H9 (cell line): ENCODE results near the gene GSAP. TPM values are rescaled to one million over a fixed set of nuclear protein-coding genes. Genes with fewer than 3 reads are reported as not detected.

Experiments
- DNase-seq: peaks from one replicate; pipeline ENCODE4 v3.0.0-alpha.2; 2017
- H2AFZ ChIP-seq: one replicate; pipeline ENCODE4 v1.6.1; 2013; ENCODE audit warnings: mild to moderate bottlenecking, low read length, control low read depth, moderate library complexity
- H2AK5ac ChIP-seq: 2 replicates; pipeline ENCODE4 v1.6.1; 2013; ENCODE audit warnings: low read length, control low read depth, mixed read lengths; ENCODE audit not compliant: insufficient read length
- H2BK120ac ChIP-seq: one replicate; pipeline ENCODE4 v1.6.1; 2013; ENCODE audit warnings: low read depth, mild to moderate bottlenecking, low read length, control low read depth, inconsistent platforms; ENCODE audit not compliant: poor library complexity, severe bottlenecking
- H2BK12ac ChIP-seq: 2 replicates; pipeline ENCODE4 v1.6.1; 2013; ENCODE audit warnings: low read length, control low read depth, mixed read lengths, low read depth; ENCODE audit not compliant: insufficient read length
- H2BK15ac ChIP-seq: 2 replicates; pipeline ENCODE4 v1.6.1; 2013; ENCODE audit warnings: low read depth, low read length, control low read depth
- H2BK20ac ChIP-seq: one replicate; pipeline ENCODE4 v1.6.1; 2013; ENCODE audit warnings: low read depth, mild to moderate bottlenecking, low read length, control low read depth, inconsistent platforms; ENCODE audit not compliant: poor library complexity, severe bottlenecking
- H2BK5ac ChIP-seq: 2 replicates; pipeline ENCODE4 v1.6.1; 2013; ENCODE audit warnings: low read length, control low read depth, mixed read lengths; ENCODE audit not compliant: insufficient read length
- H3K14ac ChIP-seq: 2 replicates; pipeline ENCODE4 v1.6.1; 2013; ENCODE audit warnings: low read length, control low read depth; ENCODE audit not compliant: insufficient read depth
- H3K18ac ChIP-seq: 2 replicates; pipeline ENCODE4 v1.6.1; 2013; ENCODE audit warnings: low read depth, mild to moderate bottlenecking, mixed read lengths, low read length, control low read depth; ENCODE audit not compliant: insufficient read length
- H3K23ac ChIP-seq: 2 replicates; pipeline ENCODE4 v1.6.1; 2013; ENCODE audit warnings: low read length, control low read depth, mixed read lengths, low read depth; ENCODE audit not compliant: insufficient read length
- H3K23me2 ChIP-seq: 2 replicates; pipeline ENCODE4 v1.6.1; 2013; ENCODE audit warnings: low read depth, mild to moderate bottlenecking, mixed read lengths, low read length, control low read depth; ENCODE audit not compliant: insufficient read length, poor library complexity, severe bottlenecking
- H3K27ac ChIP-seq: 2 replicates; pipeline ENCODE4 v1.5.1; 2013; ENCODE audit warnings: low read length, control low read depth, mixed read lengths, low read depth; ENCODE audit not compliant: insufficient read length
- H3K27me3 ChIP-seq: 2 replicates; pipeline ENCODE4 v1.6.1; 2013; ENCODE audit warnings: low read length, control low read depth, inconsistent platforms; ENCODE audit not compliant: insufficient read depth
- H3K4ac ChIP-seq: 2 replicates; pipeline ENCODE4 v1.6.1; 2013; ENCODE audit warnings: low read depth, mild to moderate bottlenecking, control low read depth, inconsistent platforms, low read length, moderate library complexity
- H3K4me1 ChIP-seq: 2 replicates; pipeline ENCODE4 v1.6.1; 2013; ENCODE audit warnings: low read length, control low read depth, inconsistent platforms; ENCODE audit not compliant: insufficient read depth
- H3K4me2 ChIP-seq: 2 replicates; pipeline ENCODE4 v1.6.1; 2013; ENCODE audit warnings: low read length, control low read depth, mixed read lengths; ENCODE audit not compliant: insufficient read length, insufficient read depth
- H3K56ac ChIP-seq: 2 replicates; pipeline ENCODE4 v1.6.1; 2013; ENCODE audit warnings: low read depth, mild to moderate bottlenecking, mixed read lengths, low read length, control low read depth; ENCODE audit not compliant: insufficient read length
- H3K79me1 ChIP-seq: 2 replicates; pipeline ENCODE4 v1.6.1; 2013; ENCODE audit warnings: low read depth, mild to moderate bottlenecking, moderate library complexity, low read length, control low read depth, inconsistent platforms; ENCODE audit not compliant: insufficient read depth, poor library complexity, severe bottlenecking
- H3K79me2 ChIP-seq: 2 replicates; pipeline ENCODE4 v1.6.1; 2013; ENCODE audit warnings: low read length, control low read depth, inconsistent platforms; ENCODE audit not compliant: insufficient read depth
- H3K9ac ChIP-seq: 2 replicates; pipeline ENCODE4 v1.6.1; 2013; ENCODE audit warnings: low read length, control low read depth, mixed read lengths; ENCODE audit not compliant: insufficient read length; ENCODE audit errors: extremely low read depth
- H3K9me3 ChIP-seq: one replicate; pipeline ENCODE4 v1.6.1; 2013; ENCODE audit warnings: low read depth, low read length, inconsistent platforms; ENCODE audit not compliant: control insufficient read depth
- H3T11ph ChIP-seq: one replicate; pipeline ENCODE4 v1.6.1; 2013; ENCODE audit warnings: mild to moderate bottlenecking, low read length, control low read depth, inconsistent platforms
- H4K20me1 ChIP-seq: one replicate; pipeline ENCODE4 v1.6.1; 2013; ENCODE audit not compliant: control insufficient read depth, insufficient read length, insufficient read depth
- H4K5ac ChIP-seq: 2 replicates; pipeline ENCODE4 v1.6.1; 2013; ENCODE audit warnings: low read depth, mild to moderate bottlenecking, mixed read lengths, low read length, control low read depth; ENCODE audit not compliant: insufficient read length
- H4K8ac ChIP-seq: replicated peaks from 2 replicates; pipeline ENCODE4 v1.6.1; 2013; ENCODE audit warnings: low read length, control low read depth, mixed read lengths, low read depth; ENCODE audit not compliant: insufficient read length
- H4K91ac ChIP-seq: 2 replicates; pipeline ENCODE4 v1.6.1; 2013; ENCODE audit warnings: low read depth, mild to moderate bottlenecking, moderate library complexity, mixed read lengths, low read length, control low read depth; ENCODE audit not compliant: insufficient read length
- H3K27ac Mint-ChIP-seq, 3 experiments: 2 replicates in 2 of 3; 3 replicates in 1 of 3; pipeline ENCODE4 v1.8.0; 2020 to 2021; ENCODE audit warnings: mixed read lengths in 3 of 3, mild to moderate bottlenecking in 1 of 3, moderate library complexity in 1 of 3
- H3K27me3 Mint-ChIP-seq: 2 replicates; pipeline ENCODE4 v1.8.0; 2021; ENCODE audit warnings: low read depth, mild to moderate bottlenecking, moderate library complexity, mixed read lengths
- H3K36me3 Mint-ChIP-seq, 3 experiments: 2 replicates in 2 of 3; 3 replicates in 1 of 3; pipeline ENCODE4 v1.8.0; 2020 to 2021; ENCODE audit warnings: low read depth in 3 of 3, mixed read lengths in 3 of 3; ENCODE audit not compliant: insufficient read depth in 1 of 3
- H3K4me1 Mint-ChIP-seq, 2 experiments: 2 replicates each; pipeline ENCODE4 v1.8.0; 2020; ENCODE audit warnings: mixed read lengths in 2 of 2
- H3K4me3 Mint-ChIP-seq, 2 experiments: 2 replicates in 1 of 2; 3 replicates in 1 of 2; pipeline ENCODE4 v1.8.0; 2020 to 2021; ENCODE audit warnings: mild to moderate bottlenecking in 2 of 2, mixed read lengths in 2 of 2, moderate library complexity in 1 of 2
- H3K9me3 Mint-ChIP-seq, 2 experiments: 2 replicates in 1 of 2; 3 replicates in 1 of 2; pipeline ENCODE4 v1.8.0; 2020; ENCODE audit warnings: mild to moderate bottlenecking in 2 of 2, mixed read lengths in 2 of 2, moderate library complexity in 1 of 2
- WGBS: extraction: QIAGEN DNeasy Blood & Tissue Kit; methylation state at CpG from one replicate; pipeline ENCODE4 v1.1.7; 2013; ENCODE audit warnings: missing lambda C conversion rate, low lambda C conversion rate, mixed read lengths; ENCODE audit not compliant: insufficient read length; ENCODE audit errors: extremely low coverage; 5-methylcytosine and 5-hydroxymethylcytosine counted together
- total RNA-seq: library from RNA; stranded (reverse); gene quantifications from 2 replicates; pipeline ENCODE4 v1.2.1, GENCODE V29; 2021
- TF ChIP-seq, protein P1 (sequence below): fragments of 200-600 bp; sonication (generic); conservative IDR thresholded peaks from 3 replicates; pipeline ENCODE4 v1.8.0; 2021; ENCODE audit warnings: antibody characterized with exemption, mild to moderate bottlenecking

Gene GSAP
- total RNA-seq, 1 experiment from 2014 or later = 1.9 TPM

DNA sequence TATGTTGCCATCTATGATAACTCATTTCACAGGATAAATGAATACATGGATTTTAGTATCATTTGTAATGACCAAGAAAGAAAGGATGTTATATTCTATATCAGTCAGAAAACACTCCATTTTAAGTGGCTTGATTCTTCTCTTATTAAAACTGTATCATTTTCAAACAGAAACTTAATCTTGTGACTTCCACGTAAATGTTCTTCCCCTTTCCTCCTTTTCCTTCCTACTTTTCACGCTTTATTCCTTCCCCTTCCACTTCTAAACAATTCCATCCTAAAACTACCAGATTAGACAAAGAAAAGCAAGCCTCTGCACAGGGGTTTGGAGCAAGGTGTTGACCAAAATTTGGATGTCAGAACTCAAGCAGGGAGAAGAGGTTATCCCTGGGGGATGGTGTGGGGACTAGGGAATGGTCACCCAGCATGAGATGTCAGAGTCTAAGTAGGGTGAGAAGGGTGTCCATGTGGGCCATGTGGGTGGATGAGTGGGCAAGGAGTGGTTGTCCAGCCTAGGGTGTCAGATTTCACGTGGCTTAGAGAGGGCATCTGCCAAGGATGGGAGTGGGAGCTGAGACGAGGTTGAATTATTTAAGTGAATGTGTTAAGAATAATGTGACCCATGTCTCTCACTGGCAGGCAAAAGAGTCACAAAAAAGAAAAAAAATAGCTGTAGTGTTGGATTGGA, 5.0 kb upstream of the GSAP start:
- H3K9me3 Mint-ChIP-seq = no peaks in the 10 kb centered on the region; a peak in 2 of 5 replicates

More for the DNA sequence above, 5.0 kb upstream of the GSAP start:
- no peak overlapping the region for H2BK15ac ChIP-seq
- WGBS = 100% methylated on average over 2 of the region's 4 CpGs
- no peak overlapping the region for H3K56ac ChIP-seq
- no peaks in the 10 kb centered on the region for H3K79me2 ChIP-seq
- no peak overlapping the region for H3K27ac ChIP-seq
- no peak overlapping the region for H2BK12ac ChIP-seq
- no peaks in the 10 kb centered on the region; the same call in 1 of the 2 replicates for H3K4me1 ChIP-seq
- TF ChIP-seq, protein P1, sequence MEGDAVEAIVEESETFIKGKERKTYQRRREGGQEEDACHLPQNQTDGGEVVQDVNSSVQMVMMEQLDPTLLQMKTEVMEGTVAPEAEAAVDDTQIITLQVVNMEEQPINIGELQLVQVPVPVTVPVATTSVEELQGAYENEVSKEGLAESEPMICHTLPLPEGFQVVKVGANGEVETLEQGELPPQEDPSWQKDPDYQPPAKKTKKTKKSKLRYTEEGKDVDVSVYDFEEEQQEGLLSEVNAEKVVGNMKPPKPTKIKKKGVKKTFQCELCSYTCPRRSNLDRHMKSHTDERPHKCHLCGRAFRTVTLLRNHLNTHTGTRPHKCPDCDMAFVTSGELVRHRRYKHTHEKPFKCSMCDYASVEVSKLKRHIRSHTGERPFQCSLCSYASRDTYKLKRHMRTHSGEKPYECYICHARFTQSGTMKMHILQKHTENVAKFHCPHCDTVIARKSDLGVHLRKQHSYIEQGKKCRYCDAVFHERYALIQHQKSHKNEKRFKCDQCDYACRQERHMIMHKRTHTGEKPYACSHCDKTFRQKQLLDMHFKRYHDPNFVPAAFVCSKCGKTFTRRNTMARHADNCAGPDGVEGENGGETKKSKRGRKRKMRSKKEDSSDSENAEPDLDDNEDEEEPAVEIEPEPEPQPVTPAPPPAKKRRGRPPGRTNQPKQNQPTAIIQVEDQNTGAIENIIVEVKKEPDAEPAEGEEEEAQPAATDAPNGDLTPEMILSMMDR = no peak
- no peak overlapping the region for H3K18ac ChIP-seq
- H3K27me3 ChIP-seq = no peaks in the 10 kb centered on the region; the same call in 1 of the 2 replicates
- H2BK120ac ChIP-seq = no peak overlapping the region
- no peak overlapping the region for H4K91ac ChIP-seq
- no peak overlapping the region for H3T11ph ChIP-seq
- no peak overlapping the region for H3K23ac ChIP-seq
- H4K8ac ChIP-seq = no peak overlapping the region
- H3K4ac ChIP-seq = no peak overlapping the region
- no peaks in the 10 kb centered on the region for H3K36me3 Mint-ChIP-seq
- no peak overlapping the region for H3K27ac Mint-ChIP-seq
- H3K14ac ChIP-seq = no peak overlapping the region
- no peaks in the 10 kb centered on the region for H3K9me3 ChIP-seq
- no peak overlapping the region for H2AFZ ChIP-seq
- H2BK5ac ChIP-seq = no peak overlapping the region
- H3K9ac ChIP-seq = no peak overlapping the region
- H3K79me1 ChIP-seq = no peaks in the 10 kb centered on the region
- H3K27me3 Mint-ChIP-seq = peaks cover 22% of the 10 kb centered on the region
- no peak for DNase-seq
- no peak overlapping the region for H2BK20ac ChIP-seq
- no peaks in the 10 kb centered on the region for H4K20me1 ChIP-seq
- peaks cover 3% of the 10 kb centered on the region for H3K23me2 ChIP-seq
- no peak overlapping the region for H2AK5ac ChIP-seq
- H3K4me1 Mint-ChIP-seq = peaks cover 34 to 36% of the 10 kb centered on the region in 2 experiments
- no peak overlapping the region for H3K4me2 ChIP-seq
- no peak overlapping the region for H4K5ac ChIP-seq
- no peak overlapping the region for H3K4me3 Mint-ChIP-seq
